Fibroblast of lung (primary cell): ENCODE data around the gene FGF14.

Source experiments
- EZH2 ChIP-seq: IDR thresholded peaks from 2 replicates; pipeline ENCODE4 v1.5.1; 2012; ENCODE audit warnings: low read length, control low read depth, mild to moderate bottlenecking; ENCODE audit errors: missing control alignments
- TF ChIP-seq, protein P1 (sequence below), 2 donors: IDR thresholded peaks in 1 of 2; conservative IDR thresholded peaks in 1 of 2; 1 replicate in 1 of 2; 2 replicates in 1 of 2; pipeline ENCODE4 v1.5.1; 2011 to 2012; ENCODE audit warnings: low read length in 2 of 2, control low read depth in 1 of 2, inconsistent platforms in 1 of 2, low read depth in 1 of 2, mild to moderate bottlenecking in 1 of 2

DNA sequence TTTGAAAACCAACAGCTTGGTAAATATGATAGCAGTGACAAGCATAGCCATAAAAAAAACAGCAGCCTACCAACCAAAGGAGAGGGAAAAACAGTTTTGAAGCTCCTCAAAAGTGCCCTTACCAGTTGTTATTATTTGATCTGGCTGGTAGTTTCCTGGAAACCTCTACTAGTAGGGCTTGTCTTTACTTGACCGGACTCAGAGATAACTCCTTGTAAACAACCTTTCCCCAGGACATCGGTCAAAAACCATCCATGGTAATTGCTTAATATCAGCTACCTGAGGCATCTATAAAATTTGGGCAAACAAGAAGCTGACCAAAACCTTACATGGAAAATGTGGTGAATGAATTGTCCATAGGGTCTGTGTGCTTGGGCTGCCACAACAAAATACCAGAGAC, 210.9 kb downstream of the FGF14 start:
- TF ChIP-seq, protein P1, sequence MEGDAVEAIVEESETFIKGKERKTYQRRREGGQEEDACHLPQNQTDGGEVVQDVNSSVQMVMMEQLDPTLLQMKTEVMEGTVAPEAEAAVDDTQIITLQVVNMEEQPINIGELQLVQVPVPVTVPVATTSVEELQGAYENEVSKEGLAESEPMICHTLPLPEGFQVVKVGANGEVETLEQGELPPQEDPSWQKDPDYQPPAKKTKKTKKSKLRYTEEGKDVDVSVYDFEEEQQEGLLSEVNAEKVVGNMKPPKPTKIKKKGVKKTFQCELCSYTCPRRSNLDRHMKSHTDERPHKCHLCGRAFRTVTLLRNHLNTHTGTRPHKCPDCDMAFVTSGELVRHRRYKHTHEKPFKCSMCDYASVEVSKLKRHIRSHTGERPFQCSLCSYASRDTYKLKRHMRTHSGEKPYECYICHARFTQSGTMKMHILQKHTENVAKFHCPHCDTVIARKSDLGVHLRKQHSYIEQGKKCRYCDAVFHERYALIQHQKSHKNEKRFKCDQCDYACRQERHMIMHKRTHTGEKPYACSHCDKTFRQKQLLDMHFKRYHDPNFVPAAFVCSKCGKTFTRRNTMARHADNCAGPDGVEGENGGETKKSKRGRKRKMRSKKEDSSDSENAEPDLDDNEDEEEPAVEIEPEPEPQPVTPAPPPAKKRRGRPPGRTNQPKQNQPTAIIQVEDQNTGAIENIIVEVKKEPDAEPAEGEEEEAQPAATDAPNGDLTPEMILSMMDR (conservative IDR thresholded peaks at IDR 0.05 in 1 of 2, IDR thresholded peaks at IDR 0.05 in 1 of 2; ENCODE audit: low read depth in 1 of 2, low read length in 2 of 2): no peak
- no peak for TF ChIP-seq EZH2
